HCT116 (cell line): ENCODE measurements around the gene COL9A3. TPM values are rescaled to one million over a fixed set of nuclear protein-coding genes. Genes with fewer than 3 reads are reported as not detected.

Source experiments
- ATAC-seq: fragments of 200-7000 bp; cut with Tn5 transposase; 2 replicates; pipeline ENCODE4 v1.9.1; 2020; ENCODE audit warnings: mild to moderate bottlenecking, moderate library complexity
- BruUV-seq: library from RNA; stranded (reverse); fragments of 400-500 nt; replicated peaks from 2 replicates; lab custom pipeline; 2021; lab: Mats Ljungman, UMichigan
- CTCF ChIA-PET: fragments of 300-600 bp; sonication (Branson Sonifier 250); formaldehyde crosslinking; loops from one replicate; lab custom pipeline; 2021; ENCODE audit warnings: antibody characterized with exemption; lab: Charles Lee
- POLR2A ChIA-PET: fragments of 300-600, 350-600 bp; sonication (Branson Sonifier 250); formaldehyde crosslinking; loops from one replicate; lab custom pipeline; 2021; ENCODE audit warnings: antibody characterized with exemption; lab: Charles Lee
- RAD21 ChIA-PET, 2 experiments: fragments of 300-600 bp; sonication (Branson Sonifier 250); formaldehyde crosslinking; loops; one replicate each; lab custom pipeline; 2023; ENCODE audit warnings: low total read pairs in 2 of 2; ENCODE audit not compliant: uncharacterized antibody in 2 of 2, unreplicated experiment in 2 of 2, low non-redundant PET in 1 of 2; lab: Charles Lee
- DNase-seq: peaks from one replicate; pipeline ENCODE4 v3.0.0-alpha.2; 2010; ENCODE audit warnings: low read depth, low spot score
- H2AFZ ChIP-seq: fragments of 200-600 bp; shearing (Covaris generic), sonication (generic); 2 replicates; pipeline ENCODE4 v1.6.1; 2017; ENCODE audit warnings: low read depth, mixed run types, mixed read lengths, antibody characterized with exemption, low read length; ENCODE audit not compliant: poor library complexity, severe bottlenecking
- H3K27ac ChIP-seq: 2 replicates; pipeline ENCODE4 v1.5.1; 2012; ENCODE audit warnings: low read depth, low read length
- H3K27me3 ChIP-seq: fragments of 200-600 bp; sonication (generic); 2 replicates; pipeline ENCODE4 v1.6.1; 2016; ENCODE audit warnings: mixed run types, low read length, mixed read lengths; ENCODE audit not compliant: insufficient read depth
- H3K36me3 ChIP-seq, 2 experiments: fragments of 200-500 bp in 1 of 2; fragments of 200-600 bp in 1 of 2; sonication (Bioruptor generic) in 1 of 2; sonication (generic) in 1 of 2; 2 replicates each; pipeline versions ENCODE4 v1.5.1 to v1.6.1; 2014 to 2016; ENCODE audit warnings: low read length in 2 of 2, inconsistent platforms in 1 of 2, mixed read lengths in 1 of 2, mixed run types in 1 of 2; ENCODE audit not compliant: insufficient read depth in 2 of 2, control insufficient read depth in 1 of 2
- H3K4me1 ChIP-seq, 2 experiments: fragments of 200-600 bp in 1 of 2; sonication (generic) in 1 of 2; 2 replicates each; pipeline versions ENCODE4 v1.5.1 to v1.6.1; 2012 to 2017; ENCODE audit warnings: low read length in 2 of 2, inconsistent platforms in 1 of 2, mild to moderate bottlenecking in 1 of 2, mixed read lengths in 1 of 2, mixed run types in 1 of 2, moderate library complexity in 1 of 2; ENCODE audit not compliant: insufficient read depth in 2 of 2, control insufficient read depth in 1 of 2
- H3K4me2 ChIP-seq: fragments of 200-600 bp; sonication (generic); 2 replicates; pipeline ENCODE4 v1.6.1; 2017; ENCODE audit warnings: mixed run types, low read length, mixed read lengths
- H3K4me3 ChIP-seq, 2 experiments: fragments of 200-600 bp in 1 of 2; sonication (generic) in 1 of 2; replicated peaks in 1 of 2; 2 replicates each; pipeline ENCODE4 v1.5.1; 2011 to 2016; ENCODE audit warnings: low read length in 2 of 2, control low read depth in 1 of 2, low read depth in 1 of 2, mild to moderate bottlenecking in 1 of 2, mixed read lengths in 1 of 2, mixed run types in 1 of 2
- H3K79me2 ChIP-seq: fragments of 200-600 bp; sonication (generic); 2 replicates; pipeline ENCODE4 v1.6.1; 2017; ENCODE audit warnings: mild to moderate bottlenecking, mixed run types, low read length, moderate library complexity, mixed read lengths; ENCODE audit not compliant: insufficient read depth
- H3K9ac ChIP-seq: fragments of 200-600 bp; sonication (generic); 2 replicates; pipeline ENCODE4 v1.6.1; 2016; ENCODE audit warnings: low read length, mixed read lengths
- H3K9me2 ChIP-seq: fragments of 200-600 bp; sonication (generic), shearing (Covaris generic); 2 replicates; pipeline ENCODE4 v1.6.1; 2017; ENCODE audit warnings: mixed run types, mild to moderate bottlenecking, moderate library complexity; ENCODE audit not compliant: insufficient read depth
- H3K9me3 ChIP-seq, 2 experiments: fragments of 200-500 bp in 1 of 2; fragments of 200-600 bp in 1 of 2; sonication (Bioruptor generic) in 1 of 2; sonication (generic) in 1 of 2; 2 replicates each; pipeline ENCODE4 v1.6.1; 2014 to 2017; ENCODE audit warnings: low read length in 2 of 2, mixed read lengths in 2 of 2, inconsistent platforms in 1 of 2, low read depth in 1 of 2, mild to moderate bottlenecking in 1 of 2, mixed run types in 1 of 2, moderate library complexity in 1 of 2; ENCODE audit not compliant: control insufficient read depth in 1 of 2, insufficient read depth in 1 of 2
- H4K20me1 ChIP-seq: fragments of 200-600 bp; sonication (generic), shearing (Covaris generic); 2 replicates; pipeline ENCODE4 v1.6.1; 2017; ENCODE audit warnings: mixed run types, mild to moderate bottlenecking, moderate library complexity; ENCODE audit not compliant: insufficient read depth
- CBX3 ChIP-seq: IDR thresholded peaks from 2 replicates; pipeline ENCODE4 v1.6.1; 2012; ENCODE audit warnings: low read depth
- CEBPB ChIP-seq: IDR thresholded peaks from 2 replicates; pipeline ENCODE4 v1.6.1; 2012; ENCODE audit warnings: low read depth
- CTCF ChIP-seq, 3 experiments: fragments of 200-600 bp in 1 of 3; sonication (generic) in 1 of 3; IDR thresholded peaks in 2 of 3; conservative IDR thresholded peaks in 1 of 3; 2 replicates each; pipeline ENCODE4 v1.5.1; 2012 to 2017; ENCODE audit warnings: low read depth in 2 of 3, low read length in 2 of 3, antibody characterized with exemption in 1 of 3, borderline replicate concordance in 1 of 3, control low read depth in 1 of 3, mild to moderate bottlenecking in 1 of 3, mixed read lengths in 1 of 3, mixed run types in 1 of 3, moderate library complexity in 1 of 3; ENCODE audit not compliant: insufficient read depth in 1 of 3
- EGR1 ChIP-seq: IDR thresholded peaks from 2 replicates; pipeline ENCODE4 v1.6.1; 2012; ENCODE audit warnings: low read depth
- ELF1 ChIP-seq: IDR thresholded peaks from 2 replicates; pipeline ENCODE4 v1.6.1; 2012; ENCODE audit warnings: low read depth, borderline replicate concordance
- JUND ChIP-seq: IDR thresholded peaks from 2 replicates; pipeline ENCODE4 v1.6.1; 2012
- MAX ChIP-seq: IDR thresholded peaks from 2 replicates; pipeline ENCODE4 v1.6.1; 2012
- POLR2A ChIP-seq: IDR thresholded peaks from 2 replicates; pipeline ENCODE4 v1.7.0; 2011; ENCODE audit warnings: borderline replicate concordance; ENCODE audit not compliant: insufficient read depth, insufficient read length; ENCODE audit errors: extremely low read depth
- POLR2AphosphoS5 ChIP-seq: IDR thresholded peaks from 2 replicates; pipeline ENCODE4 v1.6.1; 2011; ENCODE audit warnings: mild to moderate bottlenecking, low read depth, low read length, moderate library complexity
- REST ChIP-seq: IDR thresholded peaks from 2 replicates; pipeline ENCODE4 v1.6.1; 2012; ENCODE audit warnings: low read depth
- SIN3A ChIP-seq: IDR thresholded peaks from 2 replicates; pipeline ENCODE4 v1.6.1; 2012; ENCODE audit warnings: low read depth
- SP1 ChIP-seq: IDR thresholded peaks from 2 replicates; pipeline ENCODE4 v1.6.1; 2012; ENCODE audit warnings: low read depth
- SRF ChIP-seq: IDR thresholded peaks from 2 replicates; pipeline ENCODE4 v1.6.1; 2012; ENCODE audit warnings: low read depth
- TCF7L2 ChIP-seq: IDR thresholded peaks from 2 replicates; pipeline ENCODE4 v1.7.0; 2011; ENCODE audit warnings: borderline replicate concordance, inconsistent platforms; ENCODE audit not compliant: insufficient read depth, insufficient read length; ENCODE audit errors: extremely low read depth
- YY1 ChIP-seq: IDR thresholded peaks from 2 replicates; pipeline ENCODE4 v1.6.1; 2011; ENCODE audit warnings: low read length, low read depth, moderate library complexity, mild to moderate bottlenecking; ENCODE audit not compliant: insufficient replicate concordance; ENCODE audit errors: extremely low read depth
- ZBTB33 ChIP-seq: IDR thresholded peaks from 2 replicates; pipeline ENCODE4 v1.6.1; 2011; ENCODE audit warnings: mild to moderate bottlenecking, low read length, moderate library complexity; ENCODE audit not compliant: insufficient replicate concordance; ENCODE audit errors: extremely low read depth
- ZFX ChIP-seq: fragments of 450-650 bp; IDR thresholded peaks from 2 replicates; pipeline ENCODE4 v1.6.1; 2017
- intact Hi-C: fragments of 100-400 bp; cut with micrococcal nuclease; formaldehyde crosslinking; loops from 2 replicates; pipeline ENCODE4 v1.10.0; 2022
- total RNA-seq: library from RNA; stranded (reverse); gene quantifications from one replicate; pipeline ENCODE4 v1.2.1, GENCODE V29; 2021; ENCODE audit not compliant: unreplicated experiment

The COL9A3 gene
- total RNA-seq, 1 experiment from 2014 or later = 29.7 TPM

- peaks cover 17 to 46% of the 10 kb centered on the region in 2 experiments for H3K4me1 ChIP-seq
- RAD21 ChIA-PET = no interaction called here
- DNase-seq = no peak
- H3K79me2 ChIP-seq = peaks cover 25% of the 10 kb centered on the region
- POLR2A ChIA-PET = no interaction called here
- CTCF ChIA-PET = no interaction called here
- peak overlapping the region; percentile 90 for H3K27ac ChIP-seq
- intact Hi-C loops = no loop called here
- TF ChIP-seq POLR2A (no peak), CTCF (IDR thresholded peaks at IDR 0.05 in 2 of 3, conservative IDR thresholded peaks at IDR 0.05 in 1 of 3; ENCODE audit: borderline replicate concordance in 1 of 3, insufficient read depth in 1 of 3, low read depth in 2 of 3, low read length in 2 of 3) (no peak), ZBTB33 (no peak), SIN3A (no peak), ELF1 (no peak), MAX (no peak), EGR1 (no peak), JUND (no peak), YY1 (no peak), CBX3 (no peak), SRF (no peak), ZFX (no peak), POLR2AphosphoS5 (no peak), TCF7L2 (no peak), SP1 (no peak), CEBPB (no peak), REST (no peak)
- TF ChIP-seq, all 23 proteins: peak for 0
- BruUV-seq = no TSS peak
- Histone ChIP-seq H2AFZ (no peak overlapping the region), H3K9me3 (no peaks in the 10 kb centered on the region), H3K4me2 (peak overlapping the region; percentile 96), H4K20me1 (no peaks in the 10 kb centered on the region), H3K27me3 (no peaks in the 10 kb centered on the region), H3K9me2 (no peaks in the 10 kb centered on the region), H3K36me3 (peaks cover 19 to 37% of the 10 kb centered on the region in 2 experiments; a peak in 3 of 4 replicates), H3K4me3 (peak overlapping the region; percentile 62 to 73), H3K9ac (peak overlapping the region; percentile 65)
- ATAC-seq = no peak
Measured at GRCh38 chr20:62797671-62798532, 18.9 kb upstream of the COL9A3 start.
